HCT116 (cell line): Measurements from ENCODE around the gene TARS2. TPM values are rescaled to one million over a fixed set of nuclear protein-coding genes. Genes with fewer than 3 reads are reported as not detected.

Experiments used
- ATAC-seq: fragments of 200-7000 bp; cut with Tn5 transposase; 2 replicates; pipeline ENCODE4 v1.9.1; 2020; ENCODE audit warnings: mild to moderate bottlenecking, moderate library complexity
- BruUV-seq: library from RNA; stranded (reverse); fragments of 400-500 nt; replicated peaks from 2 replicates; lab custom pipeline; 2021; lab: Mats Ljungman, UMichigan
- CTCF ChIA-PET: fragments of 300-600 bp; sonication (Branson Sonifier 250); formaldehyde crosslinking; loops from one replicate; lab custom pipeline; 2021; ENCODE audit warnings: antibody characterized with exemption; lab: Charles Lee
- POLR2A ChIA-PET: fragments of 300-600, 350-600 bp; sonication (Branson Sonifier 250); formaldehyde crosslinking; loops from one replicate; lab custom pipeline; 2021; ENCODE audit warnings: antibody characterized with exemption; lab: Charles Lee
- RAD21 ChIA-PET, 2 experiments: fragments of 300-600 bp; sonication (Branson Sonifier 250); formaldehyde crosslinking; loops; one replicate each; lab custom pipeline; 2023; ENCODE audit warnings: low total read pairs in 2 of 2; ENCODE audit not compliant: uncharacterized antibody in 2 of 2, unreplicated experiment in 2 of 2, low non-redundant PET in 1 of 2; lab: Charles Lee
- DNase-seq: peaks from one replicate; pipeline ENCODE4 v3.0.0-alpha.2; 2010; ENCODE audit warnings: low read depth, low spot score
- H2AFZ ChIP-seq: fragments of 200-600 bp; shearing (Covaris generic), sonication (generic); 2 replicates; pipeline ENCODE4 v1.6.1; 2017; ENCODE audit warnings: low read depth, mixed run types, mixed read lengths, antibody characterized with exemption, low read length; ENCODE audit not compliant: poor library complexity, severe bottlenecking
- H3K27ac ChIP-seq: 2 replicates; pipeline ENCODE4 v1.5.1; 2012; ENCODE audit warnings: low read depth, low read length
- H3K27me3 ChIP-seq: fragments of 200-600 bp; sonication (generic); 2 replicates; pipeline ENCODE4 v1.6.1; 2016; ENCODE audit warnings: mixed run types, low read length, mixed read lengths; ENCODE audit not compliant: insufficient read depth
- H3K36me3 ChIP-seq, 2 experiments: fragments of 200-500 bp in 1 of 2; fragments of 200-600 bp in 1 of 2; sonication (Bioruptor generic) in 1 of 2; sonication (generic) in 1 of 2; 2 replicates each; pipeline versions ENCODE4 v1.5.1 to v1.6.1; 2014 to 2016; ENCODE audit warnings: low read length in 2 of 2, inconsistent platforms in 1 of 2, mixed read lengths in 1 of 2, mixed run types in 1 of 2; ENCODE audit not compliant: insufficient read depth in 2 of 2, control insufficient read depth in 1 of 2
- H3K4me1 ChIP-seq, 2 experiments: fragments of 200-600 bp in 1 of 2; sonication (generic) in 1 of 2; 2 replicates each; pipeline versions ENCODE4 v1.5.1 to v1.6.1; 2012 to 2017; ENCODE audit warnings: low read length in 2 of 2, inconsistent platforms in 1 of 2, mild to moderate bottlenecking in 1 of 2, mixed read lengths in 1 of 2, mixed run types in 1 of 2, moderate library complexity in 1 of 2; ENCODE audit not compliant: insufficient read depth in 2 of 2, control insufficient read depth in 1 of 2
- H3K4me2 ChIP-seq: fragments of 200-600 bp; sonication (generic); 2 replicates; pipeline ENCODE4 v1.6.1; 2017; ENCODE audit warnings: mixed run types, low read length, mixed read lengths
- H3K4me3 ChIP-seq, 2 experiments: fragments of 200-600 bp in 1 of 2; sonication (generic) in 1 of 2; replicated peaks in 1 of 2; 2 replicates each; pipeline ENCODE4 v1.5.1; 2011 to 2016; ENCODE audit warnings: low read length in 2 of 2, control low read depth in 1 of 2, low read depth in 1 of 2, mild to moderate bottlenecking in 1 of 2, mixed read lengths in 1 of 2, mixed run types in 1 of 2
- H3K79me2 ChIP-seq: fragments of 200-600 bp; sonication (generic); 2 replicates; pipeline ENCODE4 v1.6.1; 2017; ENCODE audit warnings: mild to moderate bottlenecking, mixed run types, low read length, moderate library complexity, mixed read lengths; ENCODE audit not compliant: insufficient read depth
- H3K9ac ChIP-seq: fragments of 200-600 bp; sonication (generic); 2 replicates; pipeline ENCODE4 v1.6.1; 2016; ENCODE audit warnings: low read length, mixed read lengths
- H3K9me2 ChIP-seq: fragments of 200-600 bp; sonication (generic), shearing (Covaris generic); 2 replicates; pipeline ENCODE4 v1.6.1; 2017; ENCODE audit warnings: mixed run types, mild to moderate bottlenecking, moderate library complexity; ENCODE audit not compliant: insufficient read depth
- H3K9me3 ChIP-seq, 2 experiments: fragments of 200-500 bp in 1 of 2; fragments of 200-600 bp in 1 of 2; sonication (Bioruptor generic) in 1 of 2; sonication (generic) in 1 of 2; 2 replicates each; pipeline ENCODE4 v1.6.1; 2014 to 2017; ENCODE audit warnings: low read length in 2 of 2, mixed read lengths in 2 of 2, inconsistent platforms in 1 of 2, low read depth in 1 of 2, mild to moderate bottlenecking in 1 of 2, mixed run types in 1 of 2, moderate library complexity in 1 of 2; ENCODE audit not compliant: control insufficient read depth in 1 of 2, insufficient read depth in 1 of 2
- H4K20me1 ChIP-seq: fragments of 200-600 bp; sonication (generic), shearing (Covaris generic); 2 replicates; pipeline ENCODE4 v1.6.1; 2017; ENCODE audit warnings: mixed run types, mild to moderate bottlenecking, moderate library complexity; ENCODE audit not compliant: insufficient read depth
- ATF3 ChIP-seq: IDR thresholded peaks from 2 replicates; pipeline ENCODE4 v1.6.1; 2012
- CBX3 ChIP-seq: IDR thresholded peaks from 2 replicates; pipeline ENCODE4 v1.6.1; 2012; ENCODE audit warnings: low read depth
- CTCF ChIP-seq, 3 experiments: fragments of 200-600 bp in 1 of 3; sonication (generic) in 1 of 3; IDR thresholded peaks in 2 of 3; conservative IDR thresholded peaks in 1 of 3; 2 replicates each; pipeline ENCODE4 v1.5.1; 2012 to 2017; ENCODE audit warnings: low read depth in 2 of 3, low read length in 2 of 3, antibody characterized with exemption in 1 of 3, borderline replicate concordance in 1 of 3, control low read depth in 1 of 3, mild to moderate bottlenecking in 1 of 3, mixed read lengths in 1 of 3, mixed run types in 1 of 3, moderate library complexity in 1 of 3; ENCODE audit not compliant: insufficient read depth in 1 of 3
- ELF1 ChIP-seq: IDR thresholded peaks from 2 replicates; pipeline ENCODE4 v1.6.1; 2012; ENCODE audit warnings: low read depth, borderline replicate concordance
- EZH2 ChIP-seq: fragments of 200-600 bp; sonication (generic); IDR thresholded peaks from 2 replicates; pipeline ENCODE4 v1.6.1; 2017; ENCODE audit warnings: antibody characterized with exemption, mixed run types
- FOSL1 ChIP-seq: IDR thresholded peaks from 2 replicates; pipeline ENCODE4 v1.6.1; 2012; ENCODE audit warnings: low read depth
- MAX ChIP-seq: IDR thresholded peaks from 2 replicates; pipeline ENCODE4 v1.6.1; 2012
- POLR2AphosphoS5 ChIP-seq: IDR thresholded peaks from 2 replicates; pipeline ENCODE4 v1.6.1; 2011; ENCODE audit warnings: mild to moderate bottlenecking, low read depth, low read length, moderate library complexity
- RAD21 ChIP-seq: IDR thresholded peaks from 2 replicates; pipeline ENCODE4 v1.6.1; 2012; ENCODE audit warnings: low read depth, mild to moderate bottlenecking
- REST ChIP-seq: IDR thresholded peaks from 2 replicates; pipeline ENCODE4 v1.6.1; 2012; ENCODE audit warnings: low read depth
- SP1 ChIP-seq: IDR thresholded peaks from 2 replicates; pipeline ENCODE4 v1.6.1; 2012; ENCODE audit warnings: low read depth
- TCF7L2 ChIP-seq: IDR thresholded peaks from 2 replicates; pipeline ENCODE4 v1.7.0; 2011; ENCODE audit warnings: borderline replicate concordance, inconsistent platforms; ENCODE audit not compliant: insufficient read depth, insufficient read length; ENCODE audit errors: extremely low read depth
- intact Hi-C: fragments of 100-400 bp; cut with micrococcal nuclease; formaldehyde crosslinking; loops from 2 replicates; pipeline ENCODE4 v1.10.0; 2022
- total RNA-seq: library from RNA; stranded (reverse); gene quantifications from one replicate; pipeline ENCODE4 v1.2.1, GENCODE V29; 2021; ENCODE audit not compliant: unreplicated experiment

Gene TARS2
- total RNA-seq, 1 experiment from 2014 or later, result 23.2 TPM

GRCh38 chr1:150514913-150515327, 27.7 kb downstream of the TARS2 start:
- no peaks in the 10 kb centered on the region for H3K9me3 ChIP-seq
- H2AFZ ChIP-seq, result peak overlapping the region; percentile 88
- ChIA-PET CTCF (interaction anchor here (0.9 to 2.3 kb wide), 3 partner anchors 12 to 45 kb away, joined by 3 to 19 read pairs (median 13); no protein-coding TSS in a partner anchor), POLR2A (interaction anchor here (1.3 to 1.8 kb wide), 2 partner anchors 11 to 18 kb away, joined by 4 to 5 read pairs; no protein-coding TSS in a partner anchor)
- peak overlapping the region; percentile 46 for H3K27ac ChIP-seq
- no peaks in the 10 kb centered on the region for H3K27me3 ChIP-seq
- ATAC-seq, result no peak
- H3K4me3 ChIP-seq, result peak overlapping the region; percentile 63 to 67
- H3K9ac ChIP-seq, result peak overlapping the region; percentile 38; the same call in 1 of the 2 replicates
- intact Hi-C loops, result no loop called here
- no peak for TF ChIP-seq CTCF (IDR thresholded peaks at IDR 0.05 in 2 of 3, conservative IDR thresholded peaks at IDR 0.05 in 1 of 3; ENCODE audit: borderline replicate concordance in 1 of 3, insufficient read depth in 1 of 3, low read depth in 2 of 3, low read length in 2 of 3)
- no peak for TF ChIP-seq EZH2
- TF ChIP-seq SP1, result no peak
- TF ChIP-seq FOSL1, result no peak
- no peak for TF ChIP-seq REST
- no peak for TF ChIP-seq ELF1
- TF ChIP-seq CBX3, result no peak
- no peak for TF ChIP-seq ATF3
- TF ChIP-seq RAD21, result no peak
- TF ChIP-seq TCF7L2, result no peak
- no peak for TF ChIP-seq POLR2AphosphoS5
- no peak for TF ChIP-seq MAX
- TF ChIP-seq, all 23 proteins: peak for 0
- no peaks in the 10 kb centered on the region for H3K79me2 ChIP-seq
- H3K36me3 ChIP-seq, result no peaks in the 10 kb centered on the region
- H3K9me2 ChIP-seq, result no peaks in the 10 kb centered on the region
- H3K4me2 ChIP-seq, result peak overlapping the region; percentile 87
- no peaks in the 10 kb centered on the region for H4K20me1 ChIP-seq
- RAD21 ChIA-PET, result no interaction called here
- H3K4me1 ChIP-seq, result peaks cover 10 to 23% of the 10 kb centered on the region in 2 experiments
- DNase-seq, result no peak
- BruUV-seq, result no TSS peak
